ENCODE data around the gene HSPB6. TPM values are rescaled to one million over a fixed set of nuclear protein-coding genes. Genes with fewer than 3 reads are reported as not detected.
"Not testable (repeated sequence)": the region's sequence is repeated elsewhere in the genome, so short reads cannot be mapped to it uniquely, and the experiment has no call there.

The HSPB6 gene, protein sequence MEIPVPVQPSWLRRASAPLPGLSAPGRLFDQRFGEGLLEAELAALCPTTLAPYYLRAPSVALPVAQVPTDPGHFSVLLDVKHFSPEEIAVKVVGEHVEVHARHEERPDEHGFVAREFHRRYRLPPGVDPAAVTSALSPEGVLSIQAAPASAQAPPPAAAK
- total RNA-seq, result 7.0 TPM

DNA sequence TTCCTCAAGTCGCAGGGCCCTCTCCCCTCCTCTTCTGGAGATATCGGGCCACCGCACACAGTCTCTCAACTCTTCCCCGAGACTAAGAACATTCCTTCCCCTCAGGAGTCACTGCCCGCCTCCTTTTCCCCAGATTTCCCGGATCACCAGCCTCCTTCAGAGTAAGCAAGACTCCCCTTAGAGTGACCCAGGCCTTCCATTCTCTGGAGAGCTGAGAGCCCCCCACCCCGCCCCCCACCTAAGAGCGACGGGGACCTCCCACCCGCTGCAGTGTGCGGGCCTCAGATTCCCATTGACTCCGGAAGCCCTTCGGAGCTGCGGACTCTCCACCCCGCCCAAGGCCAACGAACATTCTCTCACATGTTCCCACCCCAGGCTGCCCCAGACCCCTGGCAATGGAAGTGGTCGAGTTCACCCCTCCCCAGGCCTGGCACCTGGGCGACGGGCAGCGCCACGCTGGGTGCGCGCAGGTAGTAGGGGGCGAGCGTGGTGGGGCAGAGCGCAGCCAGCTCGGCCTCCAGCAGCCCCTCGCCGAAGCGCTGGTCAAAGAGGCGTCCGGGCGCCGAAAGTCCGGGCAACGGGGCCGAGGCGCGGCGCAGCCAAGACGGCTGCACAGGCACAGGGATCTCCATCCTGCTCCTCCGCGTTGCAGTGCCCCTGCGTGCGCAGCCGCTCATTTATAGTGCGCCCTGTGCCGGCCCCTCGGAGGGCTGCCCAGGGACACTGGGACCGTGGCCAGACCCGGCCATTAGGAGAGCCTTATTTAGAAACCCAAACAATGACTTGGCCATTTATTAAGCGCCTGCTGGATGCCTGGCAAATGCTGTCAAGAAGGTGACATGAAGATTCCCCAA is at the start of gene HSPB6:
Gene HSPB6, minus strand, starts transcription at position 653 of the 854 bp plus-strand sequence. Its CDS starts 21 bp downstream, at position 632.
- ATAC-seq (no peak), DNase-seq (ENCODE audit: low spot score) (no peak)

DNA sequence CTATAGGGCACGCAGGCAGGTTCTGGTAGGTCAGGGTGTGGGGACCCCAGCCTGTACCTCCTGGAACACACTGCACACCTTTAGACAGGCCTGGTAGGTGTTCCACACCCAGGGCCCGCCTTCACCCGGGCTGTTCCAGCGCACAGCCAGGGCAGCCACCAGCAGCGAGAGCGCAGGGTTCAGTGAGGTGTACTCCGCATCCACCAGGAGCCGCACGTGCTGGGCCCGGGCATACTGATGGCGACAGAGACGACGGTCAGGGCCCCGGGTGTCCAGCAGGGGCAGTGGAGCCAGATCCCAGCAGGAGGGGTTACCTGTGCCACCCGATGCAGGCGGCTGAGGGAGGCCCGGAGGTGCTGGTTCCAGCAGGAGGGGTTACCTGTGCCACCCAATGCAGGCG is 49.8 kb upstream of the HSPB6 start:
- ATAC-seq, result peak; percentile 6
- no peak for DNase-seq (ENCODE audit: low spot score)

DNA sequence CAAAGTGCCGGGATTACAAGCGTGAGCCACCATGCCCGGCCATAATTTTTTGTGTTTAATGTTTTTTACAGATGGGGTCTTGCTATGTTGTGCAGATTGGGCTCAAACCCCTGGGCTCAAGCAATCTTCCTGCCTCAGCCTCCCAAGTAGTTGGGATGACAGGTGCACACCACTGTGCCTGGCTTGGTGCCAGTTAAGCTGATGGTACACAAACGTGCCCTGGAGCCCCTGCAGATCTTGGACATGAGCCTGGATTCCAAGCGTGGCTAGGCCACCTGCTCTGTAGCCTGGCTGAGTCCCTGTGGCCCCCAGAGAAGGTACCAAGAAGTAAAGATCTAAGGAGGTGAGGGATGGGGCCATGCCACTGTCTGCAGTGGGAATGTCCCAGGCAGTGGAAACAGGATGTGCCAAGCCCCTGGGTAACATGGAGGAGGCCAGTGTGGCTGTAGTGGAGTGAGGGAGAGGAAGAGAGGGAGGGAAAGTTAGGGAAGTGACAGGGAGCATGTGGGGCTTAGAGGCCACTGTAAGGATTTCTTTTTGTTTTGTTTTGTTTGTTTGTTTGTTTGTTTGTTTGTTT is 48.8 kb upstream of the HSPB6 start:
- DNase-seq (ENCODE audit: low spot score) (no peak), ATAC-seq (no peak)

DNA sequence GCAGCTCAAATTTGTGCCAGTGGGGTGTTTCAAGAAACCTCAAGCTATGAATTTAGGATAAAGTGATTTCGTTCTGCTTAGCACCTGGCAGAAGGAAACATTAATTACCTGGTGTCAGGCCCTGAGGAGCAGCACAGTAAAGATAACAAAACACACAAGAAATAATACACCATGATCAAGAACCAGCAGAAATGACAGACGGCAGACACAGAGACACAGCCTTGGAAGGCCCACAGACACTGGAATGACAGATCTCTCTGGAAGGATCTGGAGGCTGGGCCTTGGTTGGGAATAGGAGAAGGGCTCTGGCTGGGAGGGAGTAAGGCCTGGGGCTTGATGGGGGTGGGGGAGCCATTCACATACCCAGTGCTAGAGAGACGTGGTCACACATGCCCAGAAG is 45.0 kb upstream of the HSPB6 start:
- DNase-seq (ENCODE audit: low spot score) (no peak), ATAC-seq (no peak)

DNA sequence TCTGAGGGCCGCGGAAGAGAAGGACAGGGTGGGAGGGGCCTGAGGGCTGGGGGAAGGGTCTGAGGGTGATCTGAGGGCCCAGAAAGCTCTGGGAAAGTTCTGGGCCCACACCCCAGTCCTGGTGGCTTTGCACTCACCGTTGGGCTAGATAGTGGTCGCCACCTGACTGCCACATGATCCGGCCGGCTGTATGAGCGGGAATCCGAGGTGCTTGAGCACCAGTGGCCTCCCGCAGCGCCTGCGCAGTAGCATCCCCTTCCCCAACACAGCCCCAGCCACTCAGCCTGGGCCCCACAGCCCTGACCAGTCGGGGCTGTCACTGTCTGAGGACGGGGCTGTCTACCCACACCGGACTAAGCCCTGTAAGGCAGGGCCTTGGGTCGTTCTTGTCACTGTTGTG is 40.8 kb upstream of the HSPB6 start:
- ATAC-seq (peak; percentile 76), DNase-seq (ENCODE audit: low spot score) (no peak)

DNA sequence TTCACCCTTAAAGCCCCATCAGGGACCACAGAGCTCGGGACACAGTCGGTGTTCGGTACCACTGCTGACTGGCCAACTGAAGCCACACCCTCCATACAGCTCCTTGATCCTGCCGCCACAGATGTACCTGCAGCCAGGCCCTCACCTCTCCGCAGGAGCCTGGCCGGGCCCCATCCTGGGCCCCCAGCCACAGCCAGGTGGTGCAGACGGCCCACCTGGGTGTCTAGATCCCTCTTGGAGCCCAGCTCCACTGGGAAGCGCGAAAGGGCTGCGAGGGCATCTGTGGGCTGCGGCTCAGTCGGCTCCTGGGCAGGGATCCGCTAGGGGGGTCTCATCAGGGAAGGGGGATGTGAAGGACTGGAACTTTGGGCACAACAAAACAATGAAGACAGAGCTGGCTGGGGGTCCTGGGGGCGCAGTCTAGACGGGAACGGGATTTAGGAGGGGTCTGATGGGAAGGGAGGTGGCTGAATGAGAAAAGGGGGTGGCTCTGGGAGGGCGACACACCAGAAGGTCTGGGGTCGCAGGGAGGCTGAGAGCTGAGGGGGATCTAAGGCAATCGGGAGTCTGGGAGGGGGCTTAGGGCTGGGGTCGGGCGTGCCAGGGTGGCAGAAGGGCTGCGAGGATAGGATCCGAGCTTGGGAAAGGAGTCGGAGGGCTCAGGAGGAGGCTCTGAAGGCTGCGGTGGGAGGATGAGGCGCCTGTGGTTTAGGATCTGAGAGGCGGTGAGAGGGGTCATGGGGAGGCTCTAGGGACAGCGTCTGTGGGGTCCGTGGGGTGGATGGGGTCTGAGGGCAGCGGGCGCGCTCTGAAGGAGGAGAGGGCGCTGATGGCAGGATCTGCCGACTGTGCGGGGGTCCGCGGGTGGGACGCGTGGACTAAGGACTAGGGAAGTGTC is 40.1 kb upstream of the HSPB6 start:
- peak; percentile 33 for ATAC-seq
- DNase-seq (ENCODE audit: low spot score), result no peak

DNA sequence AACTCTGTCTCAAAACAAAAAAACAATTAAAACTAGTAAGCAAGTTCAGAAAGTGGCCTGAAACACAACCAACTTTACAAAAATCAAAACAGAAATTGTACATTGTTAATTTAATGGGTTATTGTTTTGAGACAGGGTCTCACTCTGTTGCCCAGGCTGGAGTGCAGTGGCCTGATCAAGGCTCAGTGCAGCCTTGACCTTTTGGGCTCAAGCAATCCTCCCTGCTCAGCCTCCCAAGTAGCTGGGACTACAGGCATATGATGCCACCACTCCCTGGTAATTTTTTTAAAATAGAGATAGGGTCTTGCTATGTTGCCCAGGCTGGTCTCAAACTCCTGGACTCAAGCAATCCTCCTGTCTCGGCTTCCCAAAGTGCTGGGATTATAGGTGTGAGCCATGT is 38.7 kb upstream of the HSPB6 start:
- ATAC-seq; DNase-seq (ENCODE audit: low spot score): not testable (repeated sequence)

DNA sequence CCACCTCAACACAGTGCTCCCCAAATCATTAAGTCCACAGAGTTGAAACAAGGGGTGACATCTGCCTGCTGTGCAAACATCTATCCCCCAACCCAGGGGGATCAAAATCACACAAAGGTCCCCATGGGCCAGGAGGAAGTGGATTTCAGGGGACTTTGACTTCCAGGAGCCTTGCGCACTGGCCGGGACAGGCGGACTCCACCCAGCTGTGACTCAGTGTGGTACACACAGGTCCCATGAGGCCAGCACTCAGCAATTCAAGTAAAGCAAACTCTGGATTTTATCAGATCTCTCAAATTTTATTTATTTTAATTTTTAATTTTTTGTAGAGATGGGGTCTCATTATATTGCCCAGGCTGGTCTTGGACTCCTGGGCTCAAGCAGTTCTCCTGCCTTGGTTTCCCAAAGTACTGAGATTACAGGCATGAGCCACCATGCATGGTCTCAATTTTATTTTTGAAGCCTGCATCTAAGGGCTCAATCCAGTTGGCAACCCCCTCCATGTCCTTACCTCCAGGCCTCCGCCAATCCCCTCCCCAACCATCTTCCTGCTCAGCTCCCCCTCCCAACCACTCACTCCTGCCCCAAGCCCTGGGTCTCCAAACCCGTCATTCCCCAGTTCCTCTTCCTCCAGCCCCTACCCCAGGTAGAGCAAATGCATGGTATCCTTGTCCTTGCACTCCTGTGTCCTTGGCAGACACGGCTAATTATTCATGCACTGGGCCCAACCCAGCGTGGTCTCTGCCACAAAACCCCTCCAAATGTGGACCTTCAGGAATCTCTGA is 36.7 kb upstream of the HSPB6 start:
- ATAC-seq, result no peak
- no peak for DNase-seq (ENCODE audit: low spot score)

DNA sequence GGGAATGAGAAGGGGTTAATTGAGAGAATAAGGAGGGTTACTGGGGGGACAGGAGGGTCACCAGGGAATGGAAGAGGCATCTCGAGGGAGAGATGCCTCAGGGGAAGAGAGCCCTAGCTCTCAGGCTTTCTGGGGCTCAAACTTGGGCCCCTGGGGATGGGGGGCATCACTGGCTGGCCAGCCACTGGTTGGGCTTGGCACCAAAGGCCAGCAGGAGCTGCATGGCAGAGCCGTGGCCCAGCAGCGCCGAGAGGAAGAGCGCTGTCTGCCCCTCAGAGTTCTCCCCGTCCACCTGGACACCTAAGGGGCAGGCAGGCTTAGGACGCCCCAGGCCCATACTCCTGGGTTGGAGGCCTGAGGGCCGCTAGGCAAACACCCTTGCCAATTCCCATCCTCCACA is 36.1 kb upstream of the HSPB6 start:
- DNase-seq (ENCODE audit: low spot score) (no peak), ATAC-seq (no peak)

DNA sequence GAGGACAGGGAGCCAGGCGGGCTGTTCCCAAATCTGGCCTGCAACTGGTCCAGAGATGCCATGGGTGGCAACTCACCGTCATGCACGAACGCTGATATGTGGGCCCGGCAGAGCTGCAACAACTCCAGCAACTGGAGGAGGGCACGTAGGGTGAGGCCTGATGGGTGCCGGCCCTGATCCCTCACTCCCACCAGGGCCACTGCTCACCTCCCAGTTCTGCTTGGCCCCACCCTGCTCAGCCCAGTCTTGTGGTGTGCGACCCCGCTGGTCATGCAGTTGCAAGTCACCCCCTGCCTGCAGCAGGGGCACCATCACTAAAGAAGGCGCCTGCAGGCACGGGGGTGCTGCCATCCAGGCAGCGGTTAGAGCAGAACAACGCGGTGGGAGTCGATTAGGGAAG is 35.5 kb upstream of the HSPB6 start:
- ATAC-seq (no peak), DNase-seq (ENCODE audit: low spot score) (no peak)

DNA sequence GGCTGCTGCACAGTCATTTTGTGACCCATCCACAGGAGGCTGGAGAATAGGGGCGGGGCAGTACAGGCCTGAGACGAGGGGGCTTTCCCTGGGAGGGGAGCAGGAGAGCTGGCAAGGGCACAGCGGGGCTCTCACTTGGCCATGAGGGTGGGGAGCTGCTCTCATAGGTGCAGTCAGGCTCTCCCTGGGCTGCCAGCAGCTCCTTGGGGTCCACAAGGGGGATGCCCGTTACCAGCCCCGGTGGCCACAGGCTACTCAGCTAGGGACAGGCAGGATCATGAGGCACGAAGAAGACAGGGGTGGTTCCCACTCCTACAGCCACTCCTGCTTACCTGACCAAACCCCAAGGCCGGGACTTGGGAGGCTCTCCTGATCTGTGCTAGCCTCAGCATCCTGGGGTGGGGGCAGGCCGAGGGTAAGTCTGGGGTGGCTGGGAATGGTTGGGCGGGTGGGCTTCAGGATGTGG is 35.0 kb upstream of the HSPB6 start:
- DNase-seq (ENCODE audit: low spot score) (no peak), ATAC-seq (no peak)

DNA sequence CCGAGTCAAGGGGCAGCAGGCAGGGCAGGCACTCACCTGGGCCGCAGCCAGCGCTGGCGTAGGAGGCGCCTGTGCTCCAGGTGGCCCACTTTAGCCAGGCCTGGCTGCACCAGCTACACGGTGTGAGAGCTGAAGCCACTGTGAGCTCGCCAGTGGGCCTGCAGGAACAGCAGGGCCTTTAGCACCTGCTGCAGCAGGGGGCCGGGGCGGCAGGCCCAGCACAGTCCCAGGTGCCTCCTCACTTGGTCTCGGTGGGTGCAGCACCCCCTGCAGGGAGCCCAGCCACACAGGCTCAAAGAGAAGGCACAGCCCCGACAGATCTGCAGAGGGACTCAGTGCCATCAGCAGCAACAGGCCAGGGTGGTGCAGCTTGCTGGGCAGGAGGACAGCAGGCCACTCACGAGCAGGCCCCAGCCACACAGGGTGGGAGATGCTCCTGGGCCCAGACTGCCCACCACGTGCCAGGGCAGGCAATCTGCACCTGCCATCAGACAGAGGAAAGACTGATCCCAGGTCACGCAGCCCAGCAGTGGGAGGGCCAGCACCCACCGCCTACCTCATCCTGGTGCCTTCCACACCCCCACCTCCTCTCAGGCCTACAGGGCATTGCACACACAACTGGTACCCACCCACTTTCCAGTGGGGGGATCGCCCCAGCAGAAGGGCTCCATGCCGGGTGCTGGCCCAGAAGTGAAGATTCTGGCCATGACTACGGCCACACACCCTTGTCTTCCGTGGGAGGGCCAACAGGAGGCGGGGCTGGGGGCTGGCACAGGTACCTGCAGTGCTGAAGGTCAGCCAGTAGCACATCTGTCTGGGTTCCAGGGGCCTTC is 34.4 kb upstream of the HSPB6 start:
- DNase-seq (ENCODE audit: low spot score), result no peak
- peak; percentile 70 for ATAC-seq

DNA sequence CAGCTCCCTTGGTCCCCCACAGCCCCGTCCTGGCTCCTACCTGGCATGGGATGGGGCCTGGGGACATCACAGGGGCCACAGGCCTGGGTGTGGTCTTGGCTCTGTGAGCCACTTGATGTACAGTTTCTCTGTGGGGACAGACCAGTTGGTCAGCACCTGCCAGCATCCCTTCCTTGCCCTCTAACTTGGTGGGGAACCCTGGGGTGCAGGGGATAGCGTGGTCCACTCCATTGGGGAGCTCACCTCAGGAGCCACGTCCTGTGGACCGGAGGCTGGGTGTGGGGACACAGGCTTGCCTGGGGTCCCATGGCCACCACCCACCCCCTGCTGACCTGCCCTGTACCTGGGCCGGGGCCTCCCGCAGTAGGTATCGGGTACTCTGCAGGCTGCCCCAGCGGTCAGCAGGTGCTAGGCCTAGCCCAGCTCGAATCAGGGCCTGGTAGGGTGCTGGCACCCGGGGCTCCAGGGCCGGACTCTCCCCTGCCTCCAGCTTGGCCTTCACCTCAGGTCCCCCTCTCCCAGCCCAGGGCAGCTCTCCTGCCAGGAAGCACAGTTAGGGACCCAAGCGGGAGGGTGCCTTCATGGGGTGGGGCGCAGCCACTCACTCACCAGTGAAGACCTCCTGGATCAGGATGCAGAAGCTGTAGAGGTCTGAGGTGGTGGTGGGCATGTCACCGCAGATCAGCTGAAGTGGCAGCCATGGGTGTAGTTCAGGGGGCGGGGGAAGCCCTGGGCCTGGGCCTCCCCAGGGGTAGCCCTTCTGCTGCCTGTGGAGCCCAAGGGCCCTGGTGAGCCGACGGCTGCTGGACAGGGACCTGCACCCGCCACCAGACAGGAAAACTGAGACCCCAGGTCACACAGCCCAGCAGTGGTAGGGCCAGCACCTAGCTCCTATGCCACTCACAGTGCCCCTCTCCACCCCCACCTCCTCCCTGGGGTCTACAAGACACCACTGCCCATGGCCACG is 33.4 kb upstream of the HSPB6 start:
- ATAC-seq (no peak), DNase-seq (ENCODE audit: low spot score) (no peak)

DNA sequence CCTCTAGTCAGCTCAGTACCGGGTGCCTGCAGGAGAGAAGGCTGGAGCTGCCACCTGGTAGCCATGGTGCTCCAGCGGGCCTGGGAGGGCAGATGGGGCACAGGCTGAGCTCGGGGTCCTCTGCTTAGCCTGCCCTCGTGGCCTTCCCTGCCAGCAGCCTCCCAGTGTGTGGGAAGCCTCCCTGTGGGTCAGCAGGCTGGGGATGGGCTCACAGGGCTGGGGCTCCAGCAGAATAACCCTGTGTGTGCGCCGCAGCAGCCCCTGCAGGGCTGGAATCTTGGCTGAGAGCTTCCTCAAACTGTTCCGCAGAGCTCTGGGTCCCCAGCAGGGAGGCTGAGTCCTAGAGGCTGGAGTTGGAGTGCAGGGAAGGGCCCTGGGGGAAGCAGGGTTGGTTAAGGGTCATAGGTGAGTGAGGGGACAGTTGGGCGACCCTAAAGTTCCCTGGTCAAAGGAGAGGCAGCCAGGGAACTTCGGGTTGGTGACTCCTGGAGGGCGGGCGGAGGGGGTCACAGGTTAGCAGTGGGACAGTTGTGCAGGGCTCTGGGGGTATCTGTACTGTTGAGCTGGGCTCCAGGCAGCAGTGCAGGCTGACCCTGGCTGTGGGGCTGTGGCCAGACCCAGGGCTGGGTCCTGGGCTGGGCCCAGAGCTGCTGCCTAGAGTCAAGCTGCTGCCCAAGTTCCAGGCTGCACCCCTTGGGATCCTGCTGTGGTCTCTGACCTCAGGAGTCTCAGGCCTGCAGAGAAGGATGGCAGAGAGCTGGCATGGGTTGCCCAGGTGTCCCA is 32.6 kb upstream of the HSPB6 start:
- ATAC-seq (no peak), DNase-seq (ENCODE audit: low spot score) (no peak)

DNA sequence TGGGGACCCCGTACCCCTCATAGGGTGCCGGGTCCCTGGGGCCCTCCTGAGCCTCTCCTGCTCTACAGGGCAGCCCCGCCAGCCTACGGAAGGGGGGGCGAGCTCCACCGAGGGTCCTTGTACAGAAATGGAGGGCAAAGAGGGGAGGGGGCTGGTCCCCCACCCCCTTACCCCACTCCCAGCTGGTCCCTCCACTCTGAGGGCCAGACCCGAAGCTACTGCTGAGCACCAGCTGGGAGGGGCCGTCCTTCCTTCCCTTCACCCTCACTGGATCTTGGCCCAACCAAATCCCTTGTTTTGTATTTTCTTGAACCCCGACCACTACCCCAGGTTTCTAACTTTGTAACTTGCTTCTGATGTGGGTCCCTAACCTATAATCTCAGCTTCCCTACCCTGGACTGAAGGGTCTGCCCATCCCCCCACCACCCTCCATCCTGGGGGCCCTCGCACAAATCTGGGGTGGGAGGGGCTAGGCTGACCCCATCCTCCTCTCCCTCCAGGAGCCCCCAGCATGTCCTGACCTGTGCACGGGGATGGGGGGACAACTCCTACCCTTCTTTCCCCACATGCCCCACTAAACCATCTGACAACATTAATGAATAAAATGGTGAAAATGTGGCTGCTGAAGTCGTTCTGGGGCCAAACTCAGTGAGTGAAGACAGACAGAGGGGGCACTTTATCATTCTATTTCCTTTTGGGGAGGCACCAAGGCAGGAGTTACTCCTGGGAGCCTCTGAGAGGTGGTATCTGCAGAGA is 31.6 kb upstream of the HSPB6 start:
- DNase-seq (ENCODE audit: low spot score) (no peak), ATAC-seq (no peak)

DNA sequence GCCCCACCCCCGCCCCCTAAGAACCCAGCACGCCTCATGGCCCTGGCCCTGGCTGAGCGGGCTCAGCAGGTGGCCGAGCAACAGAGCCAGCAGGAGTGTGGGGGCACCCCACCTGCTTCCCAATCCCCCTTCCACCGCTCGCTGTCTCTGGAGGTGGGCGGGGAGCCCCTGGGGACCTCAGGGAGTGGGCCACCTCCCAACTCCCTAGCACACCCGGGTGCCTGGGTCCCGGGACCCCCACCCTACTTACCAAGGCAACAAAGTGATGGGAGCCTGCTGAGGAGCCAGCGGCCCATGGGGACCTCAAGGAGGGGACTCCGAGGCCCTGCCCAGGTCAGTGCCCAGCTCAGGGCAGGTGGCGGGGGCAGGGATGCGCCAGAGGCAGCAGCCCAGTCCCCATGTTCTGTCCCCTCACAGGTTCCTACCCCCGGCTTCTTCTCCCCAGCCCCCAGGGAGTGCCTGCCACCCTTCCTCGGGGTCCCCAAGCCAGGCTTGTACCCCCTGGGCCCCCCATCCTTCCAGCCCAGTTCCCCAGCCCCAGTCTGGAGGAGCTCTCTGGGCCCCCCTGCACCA is 30.5 kb upstream of the HSPB6 start:
- DNase-seq (ENCODE audit: low spot score) (no peak), ATAC-seq (no peak)

Data from left lobe of liver (tissue), 2 donors.